ENCODE data around the gene ELP4. TPM values are rescaled to one million over a fixed set of nuclear protein-coding genes. Genes with fewer than 3 reads are reported as not detected.

Gene ELP4
- total and polyA plus RNA-seq, 2 donors from 2014 or later, result 20.3 to 26.2 TPM

- no peak for FAIRE-seq
- H3K4me1 ChIP-seq (ENCODE audit: control insufficient read depth in 2 of 3, insufficient read depth in 2 of 3, low read depth in 1 of 3, low read length in 3 of 3), result no peaks in the 10 kb centered on the region
- intact Hi-C loops (cut with DNase I), result no loop called here
- no peak for TF ChIP-seq CTCF (IDR thresholded peaks at IDR 0.05; ENCODE audit: borderline replicate concordance, extremely low read depth, insufficient read depth)
- no peaks in the 10 kb centered on the region for H3K36me3 ChIP-seq (ENCODE audit: control insufficient read depth in 2 of 3, insufficient read depth in 3 of 3, low read length in 3 of 3)
- no peak overlapping the region for H3K9ac ChIP-seq (ENCODE audit: low read length in 3 of 3)
- H3K27me3 ChIP-seq (ENCODE audit: control insufficient read depth, insufficient read depth, low read length), result no peaks in the 10 kb centered on the region
- H3K27ac ChIP-seq (ENCODE audit: low read depth in 2 of 2, low read length in 2 of 2), result no peak overlapping the region
- H3K4me3 ChIP-seq (ENCODE audit: low read length in 3 of 3), result no peak overlapping the region
- no peaks in the 10 kb centered on the region for H3K9me3 ChIP-seq (ENCODE audit: control insufficient read depth in 2 of 3, insufficient read depth in 1 of 3, low read length in 3 of 3)
- no peak for DNase-seq
These were observed 20.1 kb downstream of the ELP4 start for GRCh38 chr11:31529701-31530100.

- Histone ChIP-seq H3K9me3 (ENCODE audit: control insufficient read depth in 2 of 3, insufficient read depth in 1 of 3, low read length in 3 of 3) (no peaks in the 10 kb centered on the region), H3K9ac (ENCODE audit: low read length in 3 of 3) (no peak overlapping the region), H3K4me1 (ENCODE audit: control insufficient read depth in 2 of 3, insufficient read depth in 2 of 3, low read depth in 1 of 3, low read length in 3 of 3) (no peaks in the 10 kb centered on the region), H3K27ac (ENCODE audit: low read depth in 2 of 2, low read length in 2 of 2) (no peak overlapping the region), H3K4me3 (ENCODE audit: low read length in 3 of 3) (no peak overlapping the region), H3K27me3 (ENCODE audit: control insufficient read depth, insufficient read depth, low read length) (no peaks in the 10 kb centered on the region), H3K36me3 (ENCODE audit: control insufficient read depth in 2 of 3, insufficient read depth in 3 of 3, low read length in 3 of 3) (no peaks in the 10 kb centered on the region)
- no peak for DNase-seq
- FAIRE-seq, result no peak
- no peak for TF ChIP-seq CTCF (IDR thresholded peaks at IDR 0.05; ENCODE audit: borderline replicate concordance, extremely low read depth, insufficient read depth)
- intact Hi-C loops (cut with DNase I), result no loop called here
These were observed 21.7 kb downstream of the ELP4 start for GRCh38 chr11:31531293-31531692.

- DNase-seq (no peak), FAIRE-seq (no peak)
- Histone ChIP-seq H3K27me3 (ENCODE audit: control insufficient read depth, insufficient read depth, low read length) (no peaks in the 10 kb centered on the region), H3K4me3 (ENCODE audit: low read length in 3 of 3) (no peak overlapping the region), H3K27ac (ENCODE audit: low read depth in 2 of 2, low read length in 2 of 2) (no peak overlapping the region), H3K36me3 (ENCODE audit: control insufficient read depth in 2 of 3, insufficient read depth in 3 of 3, low read length in 3 of 3) (no peaks in the 10 kb centered on the region), H3K9me3 (ENCODE audit: control insufficient read depth in 2 of 3, insufficient read depth in 1 of 3, low read length in 3 of 3) (no peaks in the 10 kb centered on the region), H3K4me1 (ENCODE audit: control insufficient read depth in 2 of 3, insufficient read depth in 2 of 3, low read depth in 1 of 3, low read length in 3 of 3) (no peaks in the 10 kb centered on the region), H3K9ac (ENCODE audit: low read length in 3 of 3) (no peak overlapping the region)
- intact Hi-C loops (cut with DNase I), result no loop called here
- no peak for TF ChIP-seq CTCF (IDR thresholded peaks at IDR 0.05; ENCODE audit: borderline replicate concordance, extremely low read depth, insufficient read depth)
These were observed 25.9 kb downstream of the ELP4 start for GRCh38 chr11:31535479-31535878.

- H3K36me3 ChIP-seq (ENCODE audit: control insufficient read depth in 2 of 3, insufficient read depth in 3 of 3, low read length in 3 of 3), result peaks cover 0 to 4% (median 0%) of the 10 kb centered on the region in 3 donors
- H3K27ac ChIP-seq (ENCODE audit: low read depth in 2 of 2, low read length in 2 of 2), result no peak overlapping the region
- no peaks in the 10 kb centered on the region for H3K9me3 ChIP-seq (ENCODE audit: control insufficient read depth in 2 of 3, insufficient read depth in 1 of 3, low read length in 3 of 3)
- intact Hi-C loops (cut with DNase I), result no loop called here
- H3K9ac ChIP-seq (ENCODE audit: low read length in 3 of 3), result no peak overlapping the region
- no peak overlapping the region for H3K4me3 ChIP-seq (ENCODE audit: low read length in 3 of 3)
- H3K27me3 ChIP-seq (ENCODE audit: control insufficient read depth, insufficient read depth, low read length), result no peaks in the 10 kb centered on the region
- TF ChIP-seq CTCF (IDR thresholded peaks at IDR 0.05; ENCODE audit: borderline replicate concordance, extremely low read depth, insufficient read depth), result no peak
- no peak for DNase-seq
- no peaks in the 10 kb centered on the region for H3K4me1 ChIP-seq (ENCODE audit: control insufficient read depth in 2 of 3, insufficient read depth in 2 of 3, low read depth in 1 of 3, low read length in 3 of 3)
- peak; percentile 30 for FAIRE-seq
These were observed 33.3 kb downstream of the ELP4 start for GRCh38 chr11:31542862-31543261.

All from kidney (tissue), 14 donors.